T-helper 1 cell (primary cell): ENCODE results near the gene PPT1.

ENCODE experiments used
- DNase-seq, 5 donors: peaks; one replicate each; pipeline ENCODE4 v3.0.0-alpha.2; 2012 to 2020

The PPT1 gene

DNA sequence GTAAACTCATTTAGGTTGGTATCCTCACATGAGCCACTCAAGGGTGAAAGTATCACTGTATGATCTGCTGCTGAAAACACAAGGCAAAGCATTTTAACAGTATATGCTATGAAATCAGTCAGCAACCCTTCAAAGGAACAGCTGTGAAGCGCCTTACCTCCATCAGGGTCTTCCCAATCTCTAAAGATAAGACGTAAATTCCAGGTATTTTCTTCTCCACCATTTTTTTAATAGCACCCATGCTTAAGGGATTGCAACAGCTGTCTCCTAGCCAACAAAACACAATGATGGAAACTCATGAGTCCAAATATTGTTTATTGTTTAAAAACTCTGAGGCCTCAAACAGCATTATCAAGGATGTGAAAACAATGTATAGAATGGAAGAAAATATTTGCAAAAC, 4.8 kb downstream of the PPT1 start:
- no peak for DNase-seq

GRCh38 chr1:40090652-40091355, 6.2 kb downstream of the PPT1 start:
- DNase-seq = no peak

DNA sequence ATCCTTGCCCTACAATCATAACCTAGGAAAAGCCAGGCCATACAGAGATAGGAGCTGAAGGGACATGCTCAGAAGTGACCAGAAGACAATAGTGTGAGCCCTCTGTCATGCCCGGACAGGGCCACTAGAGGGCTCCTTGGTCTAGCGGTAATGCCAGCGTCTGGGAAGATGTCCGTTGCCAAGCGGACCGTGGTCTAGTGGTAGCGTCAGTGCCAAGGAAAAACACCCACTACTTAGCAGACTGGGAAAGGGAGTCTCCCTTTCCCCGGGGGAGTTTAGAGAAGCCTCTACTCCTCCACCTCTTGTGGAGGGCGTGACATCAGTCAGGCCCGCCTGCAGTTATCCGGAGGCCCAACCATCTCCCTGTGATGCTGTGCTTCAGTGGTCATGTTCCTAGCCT, 12.3 kb downstream of the PPT1 start:
- DNase-seq = peak in 2 of 5 donors; percentile 6 to 17

DNA sequence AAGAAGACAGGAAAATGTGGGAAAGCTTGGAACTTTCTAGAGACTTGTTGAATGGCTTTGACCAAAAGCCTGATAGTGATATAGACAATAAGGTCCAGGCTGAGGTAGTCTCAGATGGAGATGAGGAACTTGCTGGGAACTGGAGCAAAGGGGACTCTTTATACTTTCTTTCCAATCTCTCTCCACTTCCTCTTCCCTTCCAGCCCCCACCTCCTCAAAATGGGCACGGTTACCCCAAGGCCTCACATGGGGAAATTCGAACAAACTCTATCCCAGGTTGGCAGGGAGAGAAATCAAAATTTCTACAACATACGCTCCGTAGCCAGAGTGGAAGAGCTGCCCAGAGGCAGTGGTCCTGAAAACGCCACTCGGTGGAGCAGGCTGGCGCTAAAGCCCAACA, 15.2 kb downstream of the PPT1 start:
- DNase-seq = no peak

GRCh38 chr1:40079774-40080400, 17.2 kb downstream of the PPT1 start:
- peak in 1 of 5 donors; percentile 28 for DNase-seq

DNA sequence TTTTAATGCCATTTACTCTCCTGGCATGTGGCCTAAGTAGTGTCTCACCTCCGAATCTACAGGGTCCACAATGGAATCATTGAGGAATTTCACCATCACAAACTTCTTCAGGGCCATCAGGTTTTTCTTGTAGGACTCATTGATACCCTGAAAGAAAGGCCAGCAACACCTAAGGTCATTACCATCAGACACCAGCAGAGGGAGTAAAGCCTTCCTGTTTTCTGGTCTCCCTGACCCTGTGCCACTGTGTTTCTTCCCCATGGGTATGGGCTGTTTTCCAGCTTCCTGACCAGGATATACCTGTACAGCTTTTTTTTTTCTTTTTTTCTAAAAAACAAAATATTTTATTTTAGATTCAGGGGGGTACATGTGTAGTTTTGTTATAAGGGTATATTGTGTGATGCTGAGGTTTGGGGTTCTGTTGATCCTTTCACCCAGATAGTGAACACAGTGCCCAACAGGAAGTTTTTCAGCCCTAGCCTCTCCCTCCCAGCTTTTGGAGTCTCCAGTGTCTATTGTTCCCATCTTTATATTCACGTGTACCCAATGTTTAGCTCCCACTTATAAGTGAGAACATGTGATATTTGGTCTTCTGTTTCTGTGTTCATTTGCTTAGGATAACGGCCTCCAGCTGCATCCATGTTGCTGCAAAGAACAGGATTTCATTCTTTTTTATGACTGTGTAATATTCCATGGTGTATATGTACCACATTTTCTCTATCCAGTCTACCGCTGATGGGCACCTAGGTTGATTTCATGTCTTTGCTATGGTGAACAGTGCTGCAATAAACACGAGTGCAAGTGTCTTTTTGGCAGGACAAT, 18.3 kb downstream of the PPT1 start:
- DNase-seq = peak in 4 of 5 donors; percentile 20 to 64 (median 40)

GRCh38 chr1:40076895-40077312, 20.1 kb downstream of the PPT1 start:
- DNase-seq = no peak

DNA sequence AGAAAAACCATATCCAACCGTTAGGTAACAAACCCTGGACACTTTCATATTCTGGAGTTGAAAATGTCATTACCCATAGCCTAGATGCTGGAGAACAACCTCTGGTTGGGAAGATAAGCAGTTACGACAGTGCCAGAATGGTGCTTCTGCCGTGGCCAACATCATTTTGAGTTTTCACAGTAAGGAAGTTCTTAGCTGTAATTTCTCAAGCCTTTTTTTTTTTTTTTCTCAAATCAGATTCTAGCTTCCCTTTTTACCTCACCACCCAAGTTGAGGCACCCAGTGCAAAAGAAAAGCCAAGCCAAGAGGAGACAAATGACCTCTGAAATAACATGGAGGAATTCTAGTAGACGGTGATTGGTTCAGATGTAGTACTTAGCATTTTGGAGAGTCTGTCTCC, 21.8 kb downstream of the PPT1 start:
- no peak for DNase-seq

GRCh38 chr1:40073062-40073461, 24.0 kb downstream of the PPT1 start:
- DNase-seq = no peak

- no peak for DNase-seq
Measured at GRCh38 chr1:40072142-40072541, 24.9 kb downstream of the PPT1 start.

GRCh38 chr1:40067851-40068250, 29.2 kb downstream of the PPT1 start:
- DNase-seq = no peak

DNA sequence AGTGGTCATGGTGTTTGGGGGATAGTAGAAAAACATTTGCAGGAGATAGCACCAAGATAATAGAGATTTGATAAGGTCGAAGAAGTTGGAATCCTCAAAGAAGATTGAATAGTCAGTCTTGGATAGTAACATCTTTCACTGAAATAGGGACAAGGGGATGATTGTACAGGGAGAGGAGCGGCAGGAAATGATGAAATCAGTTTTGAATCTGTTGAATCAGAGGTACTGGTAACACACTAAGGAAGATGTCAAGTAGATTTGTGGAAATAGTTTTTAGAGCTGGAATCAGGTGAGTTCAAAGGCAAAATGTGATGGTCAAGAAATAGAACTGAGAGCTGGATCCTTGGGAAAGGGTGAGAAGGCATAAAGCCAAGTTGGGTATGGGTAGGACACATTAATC, 30.0 kb downstream of the PPT1 start:
- peak in 1 of 5 donors; percentile 44 for DNase-seq

DNA sequence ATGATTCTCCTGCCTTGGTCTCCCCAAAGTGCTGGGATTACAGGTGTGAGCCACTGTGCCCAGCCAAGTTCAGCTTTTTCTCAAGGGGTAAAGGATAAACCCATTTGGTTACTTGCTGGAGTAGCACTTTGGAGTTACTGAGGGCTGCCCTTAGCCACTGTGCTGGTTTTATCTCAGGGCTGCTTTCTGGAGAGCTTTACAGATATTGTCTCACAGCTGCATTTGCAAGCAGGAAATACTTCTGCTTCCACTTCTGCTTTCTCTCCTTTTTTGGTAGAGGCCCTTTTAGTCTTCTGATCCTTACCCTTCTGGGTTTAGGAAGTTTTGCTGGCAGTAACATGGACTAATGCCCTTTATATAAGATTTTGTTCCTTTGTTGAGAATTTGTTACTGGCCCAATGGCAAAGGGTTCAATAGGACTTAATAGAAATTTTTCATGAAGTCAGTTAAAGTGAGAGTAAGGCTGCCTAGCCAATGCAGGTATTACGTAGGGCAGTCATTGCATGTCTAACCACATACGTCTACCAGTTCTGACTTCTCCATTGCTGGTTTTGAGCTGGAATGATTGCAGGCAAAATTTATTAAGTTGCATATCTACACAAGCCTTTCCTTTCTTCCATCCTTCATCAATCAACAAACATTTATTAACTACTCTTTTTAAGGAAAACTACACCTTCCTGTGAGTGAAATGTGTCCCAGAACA, 32.1 kb downstream of the PPT1 start:
- DNase-seq = peak in 1 of 5 donors; percentile 36

- peak in 1 of 5 donors; percentile 45 for DNase-seq
Measured at GRCh38 chr1:40059960-40060750, 36.9 kb downstream of the PPT1 start.

GRCh38 chr1:40059338-40059959, 37.6 kb downstream of the PPT1 start:
- peak in 1 of 5 donors; percentile 75 for DNase-seq

- no peak for DNase-seq
Measured at GRCh38 chr1:40058453-40059337, 38.4 kb downstream of the PPT1 start.

GRCh38 chr1:40058097-40058452, 39.0 kb downstream of the PPT1 start:
- no peak for DNase-seq

DNA sequence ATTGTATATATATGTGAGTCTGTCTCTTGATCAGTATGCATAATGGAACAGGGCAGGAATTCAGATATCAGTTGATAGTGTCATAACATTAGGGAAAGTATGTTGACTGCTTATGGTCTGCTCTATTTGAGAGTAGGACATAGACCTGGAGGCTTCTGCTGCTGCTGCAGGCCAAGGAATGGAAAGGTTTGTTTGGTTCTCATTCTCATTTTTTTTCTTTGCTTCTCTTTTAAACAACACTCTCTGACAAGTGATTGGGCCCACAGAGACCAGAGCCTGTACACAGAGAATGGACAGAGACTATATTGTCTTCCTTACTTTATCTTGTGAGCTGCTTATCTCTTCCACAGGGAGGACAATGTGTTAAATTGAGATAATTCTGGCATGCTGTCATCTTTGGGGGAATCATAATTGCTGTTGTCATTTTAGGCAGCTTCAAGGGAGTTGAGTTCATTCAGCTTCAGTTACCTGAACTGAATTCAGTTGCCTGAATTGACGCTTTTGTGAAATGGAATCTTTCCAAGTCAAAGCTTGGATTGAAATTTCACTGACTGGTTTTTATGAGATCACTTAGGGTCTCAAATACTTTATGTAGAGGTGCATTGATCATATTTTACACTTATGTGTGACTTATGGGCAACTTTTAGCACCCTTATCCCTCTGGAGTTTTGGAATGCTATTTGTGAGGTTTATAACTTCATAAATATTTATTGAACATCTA, 39.6 kb downstream of the PPT1 start:
- DNase-seq = no peak

DNA sequence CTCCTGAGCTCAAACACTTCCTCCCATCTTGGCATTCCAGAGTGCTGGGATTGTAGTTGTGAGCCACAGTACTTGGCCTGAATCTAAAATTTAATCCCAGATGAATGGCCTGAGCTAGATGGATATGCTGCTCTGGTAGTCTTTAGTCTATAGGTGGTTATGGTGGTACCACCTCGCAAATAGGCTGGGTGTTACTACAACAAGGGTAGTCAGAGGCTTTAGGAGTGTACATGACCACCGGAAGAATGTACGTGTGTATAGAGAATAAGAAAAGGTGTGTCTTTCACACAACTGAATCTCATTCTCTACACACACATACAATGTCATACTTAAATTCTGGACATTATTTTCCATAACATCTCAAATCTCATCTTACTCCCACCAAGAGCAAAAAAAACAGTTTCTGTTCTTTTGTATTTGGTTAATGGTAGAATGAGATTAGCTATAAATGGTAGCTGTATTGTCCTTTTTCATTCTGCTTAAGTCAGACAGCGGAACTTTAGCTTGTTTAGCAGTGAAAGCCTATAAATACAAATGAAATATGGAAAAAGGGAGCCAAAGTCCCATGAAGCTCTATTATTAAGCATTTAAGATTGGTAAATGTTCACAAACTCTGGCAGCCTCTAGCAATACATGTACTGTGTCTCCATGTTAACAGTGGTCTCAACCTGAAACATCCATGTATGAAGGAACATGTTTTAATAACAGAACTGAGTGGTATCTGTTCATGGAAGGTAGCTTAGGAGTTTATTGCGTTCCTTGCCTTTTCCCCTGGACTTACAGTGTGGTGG, 40.3 kb downstream of the PPT1 start:
- DNase-seq = no peak
